Bronchial epithelial cell (primary cell): Measurements from ENCODE around the gene RPTN. TPM values are rescaled to one million over a fixed set of nuclear protein-coding genes. Genes with fewer than 3 reads are reported as not detected.
A peak's percentile ranks its signal among the peaks of the same experiment; 100 is the strongest.

Source experiments
- DNase-seq: peaks from one replicate; pipeline ENCODE4 v3.0.0-alpha.2; 2010; ENCODE audit warnings: low read depth
- FAIRE-seq: peaks from 2 replicates; lab custom pipeline; 2011; peaks lifted over from hg19 to GRCh38; lab: Jason Lieb, UNC
- H3K27me3 ChIP-seq: 2 replicates; pipeline ENCODE4 v1.5.1; 2011; ENCODE audit warnings: low read length; ENCODE audit not compliant: control insufficient read depth, insufficient read depth
- H3K36me3 ChIP-seq: 2 replicates; pipeline ENCODE4 v1.5.1; 2011; ENCODE audit warnings: low read length; ENCODE audit not compliant: control insufficient read depth, insufficient read depth
- H3K4me3 ChIP-seq: 2 replicates; pipeline ENCODE4 v1.5.1; 2011; ENCODE audit warnings: mild to moderate bottlenecking, low read depth, low read length, control low read depth
- CTCF ChIP-seq: IDR thresholded peaks from 2 replicates; pipeline ENCODE4 v1.5.1; 2011; ENCODE audit warnings: mild to moderate bottlenecking, moderate library complexity, low read length, control low read depth, inconsistent platforms; ENCODE audit not compliant: insufficient read depth, severe bottlenecking
- total RNA-seq: library from RNA; depleted of rRNA; stranded (reverse); fragments of >200 nt; gene quantifications from 2 replicates; pipeline ENCODE4 v1.2.1, GENCODE V29; 2014

The RPTN gene
- total RNA-seq, 1 donor from 2014 or later: 0.53 TPM

- FAIRE-seq (no peak), DNase-seq (peak; percentile 71)
- no peaks in the 10 kb centered on the region for H3K36me3 ChIP-seq
- no peak overlapping the region for H3K4me3 ChIP-seq
- no peaks in the 10 kb centered on the region for H3K27me3 ChIP-seq
- TF ChIP-seq CTCF: peak; percentile 71
Observed at GRCh38 chr1:152182431-152182830, 23.4 kb upstream of the RPTN start.

GRCh38 chr1:152179566-152179965 lies 20.5 kb upstream of the RPTN start:
- FAIRE-seq (no peak), DNase-seq (peak; percentile 70)
- TF ChIP-seq CTCF: no peak
- Histone ChIP-seq H3K4me3 (no peak overlapping the region), H3K27me3 (no peaks in the 10 kb centered on the region), H3K36me3 (no peaks in the 10 kb centered on the region)

GRCh38 chr1:152170287-152170905 lies 11.4 kb upstream of the RPTN start:
- FAIRE-seq (no peak), DNase-seq (no peak)
- Histone ChIP-seq H3K4me3 (no peak overlapping the region), H3K36me3 (no peaks in the 10 kb centered on the region), H3K27me3 (no peaks in the 10 kb centered on the region)
- TF ChIP-seq CTCF: no peak

- Histone ChIP-seq H3K27me3 (no peaks in the 10 kb centered on the region), H3K4me3 (no peak overlapping the region), H3K36me3 (no peaks in the 10 kb centered on the region)
- FAIRE-seq (peak; percentile 7), DNase-seq (no peak)
- no peak for TF ChIP-seq CTCF
Observed at GRCh38 chr1:152169366-152170025, 10.5 kb upstream of the RPTN start.

- no peak for TF ChIP-seq CTCF
Observed at GRCh38 chr1:152168535-152168868, 9.5 kb upstream of the RPTN start.

More at GRCh38 chr1:152168535-152168868, 9.5 kb upstream of the RPTN start:
- Histone ChIP-seq H3K27me3 (no peaks in the 10 kb centered on the region), H3K4me3 (peak overlapping the region; percentile 3), H3K36me3 (no peaks in the 10 kb centered on the region)
- FAIRE-seq: no peak
- DNase-seq: no peak
